Fibroblast of villous mesenchyme (primary cell): ENCODE measurements around the gene HBE1. TPM values are rescaled to one million over a fixed set of nuclear protein-coding genes. Genes with fewer than 3 reads are reported as not detected.

ENCODE experiments used
- DNase-seq: peaks from one replicate; pipeline ENCODE4 v3.0.0-alpha.2; 2010; ENCODE audit warnings: low read depth
- H3K4me3 ChIP-seq: 2 replicates; pipeline ENCODE4 v1.5.1; 2011; ENCODE audit warnings: low read depth, mild to moderate bottlenecking, low read length
- CTCF ChIP-seq: IDR thresholded peaks from 2 replicates; pipeline ENCODE4 v1.5.1; 2012; ENCODE audit warnings: low read depth, mild to moderate bottlenecking, low read length; ENCODE audit not compliant: insufficient read depth
- total RNA-seq: library from RNA; depleted of rRNA; stranded (reverse); fragments of >200 nt; gene quantifications from 2 replicates; pipeline ENCODE4 v1.2.3, GENCODE V29; 2012

Gene HBE1
- total RNA-seq, 1 donor, result 1.7 TPM

DNA sequence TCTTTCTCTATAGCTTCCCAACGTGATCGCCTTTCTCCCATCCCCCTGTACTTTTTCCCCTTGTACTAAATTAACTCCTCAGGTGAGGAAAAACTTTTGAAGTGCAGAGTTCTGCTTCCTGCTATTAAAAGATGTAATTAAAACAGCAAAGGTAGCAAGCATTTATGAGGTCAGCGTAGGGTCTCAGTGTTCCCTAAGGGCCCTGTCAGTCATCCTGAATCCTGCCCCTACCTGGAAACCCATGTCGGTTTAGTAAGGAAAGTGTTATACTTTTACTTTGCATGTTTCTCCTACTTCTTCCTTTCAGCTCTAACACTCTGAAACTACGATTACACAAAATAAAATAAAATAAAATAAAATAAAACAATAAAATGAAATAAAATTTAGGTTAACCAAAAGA is 41.6 kb downstream of the HBE1 start:
- TF ChIP-seq CTCF, result no peak
- no peak overlapping the region for H3K4me3 ChIP-seq
- no peak for DNase-seq

DNA sequence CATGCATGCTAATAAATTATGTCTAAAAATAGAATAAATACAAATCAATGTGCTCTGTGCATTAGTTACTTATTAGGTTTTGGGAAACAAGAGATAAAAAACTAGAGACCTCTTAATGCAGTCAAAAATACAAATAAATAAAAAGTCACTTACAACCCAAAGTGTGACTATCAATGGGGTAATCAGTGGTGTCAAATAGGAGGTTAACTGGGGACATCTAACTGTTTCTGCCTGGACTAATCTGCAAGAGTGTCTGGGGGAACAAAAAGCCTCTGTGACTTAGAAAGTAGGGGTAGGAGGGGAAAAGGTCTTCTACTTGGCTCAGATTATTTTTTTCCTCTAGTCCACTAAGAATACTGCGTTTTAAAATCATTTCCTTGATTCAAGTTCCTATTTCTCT is 42.1 kb downstream of the HBE1 start:
- TF ChIP-seq CTCF, result no peak
- H3K4me3 ChIP-seq, result no peak overlapping the region
- no peak for DNase-seq

DNA sequence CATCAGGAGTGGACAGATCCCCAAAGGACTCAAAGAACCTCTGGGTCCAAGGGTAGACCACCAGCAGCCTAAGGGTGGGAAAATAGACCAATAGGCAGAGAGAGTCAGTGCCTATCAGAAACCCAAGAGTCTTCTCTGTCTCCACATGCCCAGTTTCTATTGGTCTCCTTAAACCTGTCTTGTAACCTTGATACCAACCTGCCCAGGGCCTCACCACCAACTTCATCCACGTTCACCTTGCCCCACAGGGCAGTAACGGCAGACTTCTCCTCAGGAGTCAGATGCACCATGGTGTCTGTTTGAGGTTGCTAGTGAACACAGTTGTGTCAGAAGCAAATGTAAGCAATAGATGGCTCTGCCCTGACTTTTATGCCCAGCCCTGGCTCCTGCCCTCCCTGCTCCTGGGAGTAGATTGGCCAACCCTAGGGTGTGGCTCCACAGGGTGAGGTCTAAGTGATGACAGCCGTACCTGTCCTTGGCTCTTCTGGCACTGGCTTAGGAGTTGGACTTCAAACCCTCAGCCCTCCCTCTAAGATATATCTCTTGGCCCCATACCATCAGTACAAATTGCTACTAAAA is 42.9 kb downstream of the HBE1 start, which contains the start of gene HBB:
TSS of gene HBB (minus strand) at position 340 of the 579 bp plus-strand sequence. CDS start at position 290, 50 bp downstream.
- no peak for TF ChIP-seq CTCF
- H3K4me3 ChIP-seq, result no peak within 1 kb of the TSS
- no peak for DNase-seq

- TF ChIP-seq CTCF, result no peak
- DNase-seq, result no peak
- H3K4me3 ChIP-seq, result no peak overlapping the region
These were observed 44.3 kb downstream of the HBE1 start for GRCh38 chr11:5225480-5225871.

DNA sequence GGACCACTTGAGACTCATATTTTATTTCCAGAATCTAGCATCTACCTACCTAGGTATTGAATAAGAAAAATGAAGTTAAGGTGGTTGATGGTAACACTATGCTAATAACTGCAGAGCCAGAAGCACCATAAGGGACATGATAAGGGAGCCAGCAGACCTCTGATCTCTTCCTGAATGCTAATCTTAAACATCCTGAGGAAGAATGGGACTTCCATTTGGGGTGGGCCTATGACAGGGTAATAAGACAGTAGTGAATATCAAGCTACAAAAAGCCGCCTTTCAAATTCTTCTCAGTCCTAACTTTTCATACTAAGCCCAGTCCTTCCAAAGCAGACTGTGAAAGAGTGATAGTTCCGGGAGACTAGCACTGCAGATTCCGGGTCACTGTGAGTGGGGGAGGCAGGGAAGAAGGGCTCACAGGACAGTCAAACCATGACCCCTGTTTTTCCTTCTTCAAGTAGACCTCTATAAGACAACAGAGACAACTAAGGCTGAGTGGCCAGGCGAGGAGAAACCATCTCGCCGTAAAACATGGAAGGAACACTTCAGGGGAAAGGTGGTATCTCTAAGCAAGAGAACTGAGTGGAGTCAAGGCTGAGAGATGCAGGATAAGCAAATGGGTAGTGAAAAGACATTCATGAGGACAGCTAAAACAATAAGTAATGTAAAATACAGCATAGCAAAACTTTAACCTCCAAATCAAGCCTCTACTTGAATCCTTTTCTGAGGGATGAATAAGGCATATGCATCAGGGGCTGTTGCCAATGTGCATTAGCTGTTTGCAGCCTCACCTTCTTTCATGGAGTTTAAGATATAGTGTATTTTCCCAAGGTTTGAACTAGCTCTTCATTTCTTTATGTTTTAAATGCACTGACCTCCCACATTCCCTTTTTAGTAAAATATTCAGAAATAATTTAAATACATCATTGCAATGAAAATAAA is 44.9 kb downstream of the HBE1 start:
- no peak overlapping the region for H3K4me3 ChIP-seq
- no peak for TF ChIP-seq CTCF
- DNase-seq, result no peak

DNA sequence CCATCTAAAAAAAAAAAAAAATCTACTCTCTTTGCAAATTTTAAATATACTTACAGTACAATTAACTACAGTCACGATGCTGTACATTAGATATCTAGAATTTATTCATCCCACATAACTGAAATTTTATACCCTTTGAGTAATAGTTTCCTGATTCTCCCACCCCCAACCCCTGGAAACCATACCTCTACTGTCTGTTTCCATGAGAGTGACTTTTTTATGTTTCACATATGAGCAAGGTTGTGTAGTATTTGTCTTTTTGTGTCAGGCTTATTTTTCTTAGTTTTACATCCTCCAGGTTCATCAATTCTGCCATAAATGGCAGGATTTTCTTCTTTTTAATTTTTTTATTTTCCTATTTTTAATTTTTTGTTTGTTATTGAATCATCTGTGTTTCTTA is 46.1 kb downstream of the HBE1 start:
- TF ChIP-seq CTCF, result no peak
- no peak overlapping the region for H3K4me3 ChIP-seq
- no peak for DNase-seq
